Measurements from ENCODE around the gene MAP1LC3B.
"Not testable (repeated sequence)": the region's sequence is repeated elsewhere in the genome, so short reads cannot be mapped to it uniquely, and the experiment has no call there.

MAP1LC3B gene

GRCh38 chr16:87383505-87384161, 8.5 kb upstream of the MAP1LC3B start, which contains the start of gene FBXO31:
Gene FBXO31, minus strand, starts transcription at chr16:87383776. Its CDS starts 32 bp downstream, at chr16:87383744.
- peak; percentile 94 for DNase-seq

DNA sequence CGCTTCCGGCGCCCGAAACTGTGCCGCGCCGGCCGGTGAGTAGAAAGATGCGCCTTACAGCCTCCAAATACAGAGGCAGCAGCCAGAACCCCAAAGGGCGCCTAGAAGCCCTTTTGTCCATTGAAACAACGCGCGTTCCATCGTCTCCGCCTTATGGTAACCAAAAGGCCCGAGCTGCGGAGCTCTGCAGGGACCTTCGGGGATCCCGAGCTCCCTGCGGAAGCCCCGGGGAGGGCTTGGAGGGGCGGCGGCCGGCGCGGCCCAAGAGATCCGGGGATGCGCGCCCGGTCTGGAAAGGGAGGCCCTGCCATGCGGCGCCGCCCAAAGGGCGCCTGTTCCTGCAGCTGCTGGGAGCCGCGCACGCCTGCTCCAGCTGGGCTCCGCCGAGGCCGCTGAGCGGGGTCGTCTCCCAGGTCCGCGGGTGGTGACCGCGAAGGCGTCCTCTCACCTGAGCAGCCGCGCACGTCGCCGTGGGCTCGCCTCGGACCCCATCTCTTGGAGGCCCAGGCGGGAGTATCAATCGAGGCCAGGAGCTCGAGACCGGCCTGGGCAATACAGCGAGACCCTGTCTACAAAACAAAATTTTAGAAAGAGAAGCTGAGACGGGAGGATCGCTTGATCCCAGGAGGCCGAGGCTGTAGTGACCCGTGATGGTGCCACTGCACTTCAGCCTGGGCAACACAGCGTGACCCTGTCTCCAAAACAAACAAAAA, 7.8 kb upstream of the MAP1LC3B start:
- no peak for DNase-seq

- not testable (repeated sequence) for DNase-seq
Measured at GRCh38 chr16:87384875-87385167, 7.3 kb upstream of the MAP1LC3B start.

GRCh38 chr16:87387942-87388817, 4.0 kb upstream of the MAP1LC3B start:
- DNase-seq: peak; percentile 98

DNA sequence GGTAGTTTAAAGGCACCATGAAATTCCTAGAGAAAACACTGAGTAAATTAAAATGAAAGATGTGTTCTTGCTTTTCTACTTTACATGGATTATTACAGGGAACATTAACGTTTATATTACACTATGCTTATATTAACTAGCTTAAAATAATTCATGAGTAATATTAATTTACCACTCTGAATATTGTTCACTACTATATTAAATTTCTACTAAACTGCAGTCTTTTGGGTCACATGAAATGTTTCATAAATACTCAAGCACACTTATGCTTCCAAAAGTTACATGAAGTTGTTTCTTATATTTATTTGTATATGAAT, 3.4 kb upstream of the MAP1LC3B start:
- DNase-seq: no peak

DNA sequence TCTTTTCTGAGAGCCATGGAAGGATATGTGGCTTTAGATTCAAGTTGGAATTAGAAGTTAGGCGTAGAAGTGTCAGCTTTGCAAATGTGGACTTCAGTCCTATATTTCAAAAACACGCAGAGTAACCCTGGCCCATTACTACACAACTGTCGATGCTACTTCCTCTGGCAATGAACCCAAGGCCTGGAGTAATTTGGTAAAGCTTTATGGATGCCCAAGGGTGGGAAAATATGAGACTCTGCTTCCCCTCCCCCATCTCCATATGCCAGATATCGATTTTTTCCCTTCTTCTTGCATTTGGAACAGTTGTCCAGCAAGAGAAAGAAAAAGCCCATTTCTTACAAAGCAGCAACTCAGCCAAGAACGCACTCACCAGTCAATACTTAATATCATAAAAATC, 2.9 kb upstream of the MAP1LC3B start:
- DNase-seq: no peak

DNA sequence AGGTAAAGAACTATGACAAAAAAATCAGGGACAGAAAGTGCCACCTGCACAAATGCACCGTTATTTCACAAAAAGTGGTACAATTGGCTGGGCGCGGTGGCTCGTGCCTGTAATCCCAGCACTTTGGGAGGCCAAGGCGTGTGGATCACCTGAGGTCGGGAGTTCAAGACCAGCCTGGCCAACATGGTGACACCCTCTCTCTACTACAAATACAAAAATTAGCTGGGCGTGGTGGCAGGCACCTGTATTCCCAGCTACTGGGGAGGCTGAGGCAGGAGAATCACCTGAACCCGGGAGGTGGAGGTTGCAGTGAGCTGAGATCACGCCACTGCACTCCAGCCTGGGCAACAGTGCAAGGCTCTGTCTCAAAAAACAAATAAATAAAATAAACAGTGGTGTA, 2.2 kb upstream of the MAP1LC3B start:
- not testable (repeated sequence) for DNase-seq

DNA sequence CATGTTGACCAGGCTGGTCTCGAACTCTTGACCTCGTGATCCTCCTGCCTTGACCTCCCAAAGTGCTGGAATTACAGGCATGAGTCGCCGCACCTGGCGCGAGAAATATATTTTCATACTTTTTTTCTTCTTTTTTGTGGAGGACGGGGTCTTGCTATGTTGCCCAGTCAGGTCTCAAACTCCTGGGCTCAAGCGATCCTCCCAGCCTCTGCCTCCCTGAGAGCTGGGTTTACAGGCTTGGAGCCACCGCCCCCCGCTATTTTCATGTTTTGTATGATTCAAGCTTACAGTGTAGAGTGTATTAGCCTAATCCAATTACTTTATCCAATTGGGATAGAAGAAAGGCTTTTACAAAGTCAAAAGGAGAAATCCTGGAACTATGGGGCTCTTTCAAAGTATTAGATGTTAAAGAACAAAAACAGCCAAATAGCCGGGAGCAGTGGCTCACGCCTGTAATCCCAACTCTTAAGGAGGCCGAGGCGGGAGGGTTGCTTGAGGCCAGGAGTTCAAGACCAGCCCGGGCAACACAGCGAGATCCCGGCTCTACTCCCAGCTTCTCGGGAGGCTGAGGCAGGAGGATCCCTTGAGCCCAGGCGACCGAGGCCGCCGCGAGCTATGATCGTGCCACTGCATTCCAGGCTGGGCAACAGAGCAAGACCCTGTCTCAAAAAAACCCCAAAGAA, 1.4 kb upstream of the MAP1LC3B start:
- DNase-seq: no peak

- no peak for DNase-seq
Measured at GRCh38 chr16:87391324-87391949, 699 bp upstream of the MAP1LC3B start.

DNA sequence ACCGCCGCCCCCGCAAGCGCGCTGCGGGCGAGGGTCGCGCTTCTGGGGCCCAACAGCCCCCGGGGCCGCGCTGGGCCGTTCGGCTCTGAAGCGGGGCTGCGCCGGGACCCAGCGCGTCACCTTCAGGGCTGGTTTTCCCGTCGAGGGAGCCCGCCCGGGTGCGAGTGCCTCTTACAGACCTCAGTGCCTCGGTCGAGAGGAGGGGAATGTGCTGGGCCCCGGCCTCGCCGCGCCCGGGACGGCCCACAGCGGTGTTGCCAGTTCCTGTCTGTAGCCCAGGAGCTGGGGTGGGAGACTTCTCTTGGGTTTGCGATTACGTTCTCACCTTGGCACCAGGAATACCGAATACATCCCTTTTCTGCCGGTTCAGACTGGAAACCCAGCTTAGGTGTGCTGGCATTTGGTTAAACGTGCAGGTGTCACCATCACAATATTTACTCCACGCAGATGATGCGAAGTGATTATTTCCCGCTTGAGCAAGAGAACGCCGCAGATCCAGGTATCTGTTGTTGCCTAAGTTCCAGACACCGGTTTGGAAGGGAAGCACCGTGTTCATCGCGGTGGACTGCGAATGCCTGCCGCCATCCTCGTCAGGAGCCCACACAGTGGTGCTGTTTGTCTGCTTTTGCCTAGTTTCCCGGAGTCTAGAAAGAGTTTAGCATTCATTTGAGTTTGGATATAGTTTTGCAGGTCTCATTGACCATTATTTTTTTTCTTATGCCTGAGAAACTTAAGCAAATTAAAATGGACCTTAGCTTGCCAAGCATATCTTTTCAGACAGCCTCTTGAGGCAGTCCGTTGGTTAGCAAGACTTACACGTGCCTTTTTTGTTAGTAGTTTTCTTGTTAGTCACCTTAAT, 914 bp downstream of the MAP1LC3B start:
- DNase-seq: peak; percentile 39

DNA sequence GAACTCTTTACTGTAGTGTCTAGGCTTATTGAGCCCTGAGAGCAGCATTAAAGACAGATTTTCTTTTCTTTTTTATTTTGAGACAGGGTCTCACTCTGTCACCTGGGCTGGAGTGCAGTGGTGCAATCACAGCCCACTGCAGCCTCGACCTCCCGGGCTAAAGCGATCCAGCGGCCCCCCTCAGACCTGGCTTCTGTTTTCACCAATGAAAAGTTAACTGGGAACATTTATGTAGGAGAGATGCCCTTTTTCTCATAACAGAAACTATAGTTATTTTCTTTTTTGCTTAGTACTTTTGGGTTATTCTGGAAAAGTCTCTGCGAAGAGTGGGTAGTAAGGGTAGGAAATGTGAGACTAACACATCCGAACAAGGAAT, 1.5 kb downstream of the MAP1LC3B start:
- no peak for DNase-seq

- DNase-seq: no peak
Measured at GRCh38 chr16:87395181-87395842, 3.2 kb downstream of the MAP1LC3B start.

DNA sequence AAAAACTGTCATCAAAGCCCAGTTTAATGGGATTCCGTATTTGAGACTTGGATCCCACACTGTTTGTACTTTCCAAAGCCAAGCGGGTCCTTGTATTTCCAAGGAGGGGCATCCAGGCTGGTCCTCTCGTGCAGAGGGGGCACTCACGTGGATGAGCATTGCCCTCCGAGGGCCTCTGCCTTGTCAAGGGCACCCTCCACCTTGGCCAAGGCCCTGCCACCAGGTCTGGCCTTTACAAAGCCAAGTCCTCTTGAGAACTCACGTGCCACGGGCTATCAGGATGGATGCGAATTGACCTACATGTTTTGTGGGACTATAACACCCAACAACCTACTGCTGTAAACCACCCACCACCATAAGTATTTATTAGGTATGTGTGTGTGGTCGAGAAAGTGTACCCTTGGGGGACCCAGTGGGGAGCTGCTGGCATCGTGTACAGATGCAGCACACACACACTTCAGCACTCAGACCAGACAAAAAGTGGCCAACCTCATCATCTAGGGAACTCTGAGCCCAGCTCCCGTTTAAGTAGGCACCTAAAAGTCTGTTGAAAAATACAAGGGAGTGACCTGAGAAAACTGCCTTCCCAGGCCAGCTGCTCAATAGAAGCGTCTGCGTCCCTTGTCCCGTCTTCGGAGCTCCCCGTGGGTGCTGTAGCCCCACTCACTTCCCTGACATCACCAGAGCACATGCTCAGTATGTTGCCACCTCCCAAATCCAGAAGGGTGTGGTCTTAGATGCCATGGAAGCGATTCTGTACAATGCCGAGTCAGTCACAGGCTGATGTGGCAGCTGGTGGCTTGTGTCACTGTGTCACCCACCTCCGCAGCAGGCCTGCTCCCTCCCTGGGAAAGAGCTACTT, 12.9 kb downstream of the MAP1LC3B start:
- no peak for DNase-seq

GRCh38 chr16:87406495-87407088, 14.5 kb downstream of the MAP1LC3B start:
- DNase-seq: no peak

DNA sequence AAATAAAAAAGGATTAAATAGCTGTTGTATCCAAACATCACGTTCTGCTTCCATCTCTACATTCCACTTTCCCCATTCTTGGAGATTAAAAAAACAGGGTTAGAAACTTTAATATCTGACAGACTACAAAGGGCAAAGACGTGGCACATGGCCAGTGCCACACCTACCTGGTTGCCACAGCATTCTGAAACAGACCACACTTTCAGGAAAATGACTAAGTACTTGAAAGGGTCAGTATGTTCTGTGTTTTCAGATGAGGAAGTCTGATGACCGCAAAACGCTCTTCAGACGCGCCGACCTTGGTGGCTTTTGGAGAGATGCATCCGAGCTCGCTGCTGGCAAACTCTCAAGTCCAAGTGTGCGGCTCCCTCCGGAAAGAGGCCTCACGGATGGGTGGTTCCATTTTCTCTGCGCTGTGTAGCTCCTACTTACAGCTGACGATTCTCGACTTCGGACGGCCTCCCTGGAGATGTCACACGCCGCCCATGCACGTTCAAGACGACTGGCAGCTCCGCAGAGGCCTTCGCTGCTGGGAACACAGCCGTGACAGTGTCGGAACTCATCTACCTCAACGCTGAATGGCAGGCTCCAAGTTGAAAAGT, 15.5 kb downstream of the MAP1LC3B start:
- no peak for DNase-seq

- DNase-seq: no peak
Measured at GRCh38 chr16:87409153-87409552, 17.0 kb downstream of the MAP1LC3B start.

- no peak for DNase-seq
Measured at GRCh38 chr16:87409781-87410180, 17.6 kb downstream of the MAP1LC3B start.

GRCh38 chr16:87410530-87410929, 18.4 kb downstream of the MAP1LC3B start:
- DNase-seq: no peak

DNA sequence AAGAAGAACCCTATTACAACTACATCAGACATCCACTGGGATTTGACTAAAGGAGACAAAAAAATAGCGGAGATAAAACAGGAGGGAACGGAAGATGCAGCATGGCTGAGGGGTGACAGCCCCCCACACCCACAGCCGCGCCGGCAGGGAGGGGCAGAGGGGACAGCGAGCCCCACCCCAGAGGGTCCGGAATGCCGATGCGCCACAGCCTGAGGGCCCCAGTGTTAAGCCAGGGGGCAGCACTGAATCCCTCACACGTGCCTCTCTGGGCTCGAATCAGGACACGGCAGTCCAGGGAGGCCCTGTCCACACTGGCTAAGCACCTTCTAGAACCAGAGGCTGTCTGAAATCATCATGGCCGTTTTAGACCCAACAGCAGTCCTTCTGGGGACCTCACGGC, 18.8 kb downstream of the MAP1LC3B start:
- no peak for DNase-seq

All from fibroblast of upper back skin (primary cell).